Thoracic aorta (tissue), 2 donors: ENCODE data around the gene LPGAT1. TPM values are rescaled to one million over a fixed set of nuclear protein-coding genes. Genes with fewer than 3 reads are reported as not detected.

Experiments
- ATAC-seq: fragments of 150-250 bp; one replicate; pipeline ENCODE4 v1.8.0; 2017; ENCODE audit warnings: low read depth; ENCODE audit not compliant: insufficient number of reproducible peaks, low FRiP score
- DNase-seq: peaks from one replicate; pipeline ENCODE4 v3.0.0-alpha.2; 2020; ENCODE audit warnings: low spot score
- H3K27ac ChIP-seq, 2 donors: fragments of 200-600 bp; sonication (generic); 1 replicate in 1 of 2; 2 replicates in 1 of 2; pipeline ENCODE4 v1.5.1; 2016; ENCODE audit warnings: mild to moderate bottlenecking in 2 of 2, moderate library complexity in 2 of 2
- H3K27me3 ChIP-seq: fragments of 200-600 bp; sonication (generic); replicated peaks from 2 replicates; pipeline ENCODE4 v1.6.0; 2016; ENCODE audit warnings: mild to moderate bottlenecking; ENCODE audit not compliant: insufficient read depth
- H3K36me3 ChIP-seq: fragments of 200-600 bp; sonication (generic); one replicate; pipeline ENCODE4 v1.5.1; 2016
- H3K4me1 ChIP-seq, 2 donors: fragments of 200-600 bp; sonication (generic); 1 replicate in 1 of 2; 2 replicates in 1 of 2; pipeline versions ENCODE4 v1.5.1 to v1.6.0; 2016; ENCODE audit warnings: low read depth in 2 of 2, mild to moderate bottlenecking in 1 of 2; ENCODE audit not compliant: control insufficient read depth in 1 of 2
- H3K4me3 ChIP-seq: fragments of 200-600 bp; sonication (generic); 2 replicates; pipeline ENCODE4 v1.5.1; 2016; ENCODE audit warnings: mild to moderate bottlenecking
- H3K9me3 ChIP-seq: fragments of 200-600 bp; sonication (generic); 2 replicates; pipeline ENCODE4 v1.5.1; 2016
- total RNA-seq, 2 donors: library from RNA; depleted of rRNA; stranded (reverse); fragments of >200 nt; gene quantifications; one replicate each; pipeline versions ENCODE4 v1.1.0 to v1.2.3, GENCODE V29; 2016
- TF ChIP-seq, protein P1 (sequence below): fragments of 200-600 bp; sonication (generic); IDR thresholded peaks from one replicate; pipeline ENCODE4 v1.5.1; 2019; ENCODE audit warnings: antibody characterized with exemption

The LPGAT1 gene
- total RNA-seq, 2 donors from 2014 or later, result 32.5 to 48.0 TPM

DNA sequence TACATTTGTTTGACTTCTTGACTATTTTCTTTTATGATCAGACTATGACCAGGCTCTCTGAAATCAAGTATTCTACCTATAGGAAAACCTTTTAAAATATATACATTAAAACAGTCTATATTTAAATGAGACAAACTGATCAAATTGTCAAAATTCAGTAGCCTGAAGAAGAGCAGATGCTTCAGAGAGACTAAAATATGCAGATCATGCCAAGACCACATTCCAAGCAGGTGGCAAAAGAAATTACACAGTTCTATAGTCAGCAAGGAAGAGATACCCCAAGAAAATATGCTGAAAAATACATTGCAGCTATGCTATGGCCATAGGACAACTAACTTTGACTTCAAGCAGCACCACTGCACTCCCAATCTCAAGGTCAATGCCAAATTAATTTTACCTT lies 3.5 kb downstream of the LPGAT1 start:
- Histone ChIP-seq H3K27me3 (no peaks in the 10 kb centered on the region), H3K9me3 (no peaks in the 10 kb centered on the region), H3K36me3 (no peaks in the 10 kb centered on the region), H3K4me1 (peaks cover 10 to 16% of the 10 kb centered on the region in 2 donors), H3K27ac (no peak overlapping the region), H3K4me3 (no peak overlapping the region)
- ATAC-seq (no peak), DNase-seq (no peak)
- TF ChIP-seq, protein P1, sequence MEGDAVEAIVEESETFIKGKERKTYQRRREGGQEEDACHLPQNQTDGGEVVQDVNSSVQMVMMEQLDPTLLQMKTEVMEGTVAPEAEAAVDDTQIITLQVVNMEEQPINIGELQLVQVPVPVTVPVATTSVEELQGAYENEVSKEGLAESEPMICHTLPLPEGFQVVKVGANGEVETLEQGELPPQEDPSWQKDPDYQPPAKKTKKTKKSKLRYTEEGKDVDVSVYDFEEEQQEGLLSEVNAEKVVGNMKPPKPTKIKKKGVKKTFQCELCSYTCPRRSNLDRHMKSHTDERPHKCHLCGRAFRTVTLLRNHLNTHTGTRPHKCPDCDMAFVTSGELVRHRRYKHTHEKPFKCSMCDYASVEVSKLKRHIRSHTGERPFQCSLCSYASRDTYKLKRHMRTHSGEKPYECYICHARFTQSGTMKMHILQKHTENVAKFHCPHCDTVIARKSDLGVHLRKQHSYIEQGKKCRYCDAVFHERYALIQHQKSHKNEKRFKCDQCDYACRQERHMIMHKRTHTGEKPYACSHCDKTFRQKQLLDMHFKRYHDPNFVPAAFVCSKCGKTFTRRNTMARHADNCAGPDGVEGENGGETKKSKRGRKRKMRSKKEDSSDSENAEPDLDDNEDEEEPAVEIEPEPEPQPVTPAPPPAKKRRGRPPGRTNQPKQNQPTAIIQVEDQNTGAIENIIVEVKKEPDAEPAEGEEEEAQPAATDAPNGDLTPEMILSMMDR, result no peak

DNA sequence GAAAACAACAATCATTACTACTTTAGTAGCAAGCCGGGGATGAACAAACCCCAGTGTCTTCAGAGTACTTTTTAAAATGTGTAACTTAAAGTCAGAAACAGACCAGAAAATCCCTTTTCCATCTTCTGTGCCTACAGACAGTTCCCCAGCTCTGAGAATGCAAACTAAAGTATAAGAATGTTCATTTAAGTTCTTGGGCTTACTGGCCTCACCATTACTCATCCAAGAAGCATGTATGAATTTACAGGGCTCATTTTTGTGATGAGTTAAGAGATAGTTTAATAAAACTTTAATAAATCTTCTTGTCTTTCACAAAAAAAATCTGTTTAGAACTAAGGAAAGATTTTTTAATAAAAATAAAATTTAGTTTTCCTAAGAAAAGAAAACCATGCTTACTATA lies 4.6 kb downstream of the LPGAT1 start:
- Histone ChIP-seq H3K4me1 (peaks cover 10 to 16% of the 10 kb centered on the region in 2 donors), H3K27ac (no peak overlapping the region), H3K9me3 (no peaks in the 10 kb centered on the region), H3K27me3 (no peaks in the 10 kb centered on the region), H3K4me3 (no peak overlapping the region), H3K36me3 (no peaks in the 10 kb centered on the region)
- TF ChIP-seq, protein P1, result no peak
- ATAC-seq (no peak), DNase-seq (no peak)

DNA sequence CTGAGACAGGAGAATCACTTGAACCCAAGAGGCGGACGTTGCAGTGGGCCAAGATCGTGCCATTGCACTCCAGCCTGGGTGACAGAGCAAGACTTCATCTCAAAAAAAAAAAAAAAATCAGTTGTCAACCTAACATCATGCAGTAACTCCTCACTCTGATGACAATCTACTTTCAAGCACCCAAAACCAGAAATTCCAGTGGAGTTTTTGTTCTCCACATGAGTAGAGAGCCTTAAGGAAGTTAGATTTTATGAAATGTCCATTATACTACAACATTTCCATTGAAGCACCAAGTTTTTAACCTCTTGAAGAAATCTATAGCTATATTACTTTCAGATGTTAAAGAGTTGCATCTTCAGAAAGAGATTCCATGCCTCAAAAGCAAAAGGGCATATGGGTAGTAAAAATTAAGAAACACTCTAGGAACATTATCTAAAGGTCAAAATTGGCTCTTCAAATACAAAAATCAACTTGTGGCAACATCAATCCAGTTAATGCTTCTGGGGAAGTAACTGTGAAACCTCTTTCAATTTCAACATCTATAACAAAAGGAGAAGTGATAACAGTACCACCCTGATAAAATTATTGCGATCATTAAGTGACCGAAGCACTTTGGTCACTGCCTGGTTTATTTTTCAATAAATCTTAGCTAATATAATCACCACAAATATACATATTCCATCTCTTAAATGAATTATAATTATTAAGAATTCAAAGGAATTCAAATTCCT lies 7.7 kb downstream of the LPGAT1 start:
- TF ChIP-seq, protein P1, result no peak
- no peaks in the 10 kb centered on the region for H3K36me3 ChIP-seq
- H3K9me3 ChIP-seq, result no peaks in the 10 kb centered on the region
- no peaks in the 10 kb centered on the region for H3K27me3 ChIP-seq
- ATAC-seq (no peak), DNase-seq (no peak)
- no peak overlapping the region for H3K27ac ChIP-seq
- H3K4me1 ChIP-seq, result peaks cover 4% of the 10 kb centered on the region in 2 donors
- H3K4me3 ChIP-seq, result no peak overlapping the region

DNA sequence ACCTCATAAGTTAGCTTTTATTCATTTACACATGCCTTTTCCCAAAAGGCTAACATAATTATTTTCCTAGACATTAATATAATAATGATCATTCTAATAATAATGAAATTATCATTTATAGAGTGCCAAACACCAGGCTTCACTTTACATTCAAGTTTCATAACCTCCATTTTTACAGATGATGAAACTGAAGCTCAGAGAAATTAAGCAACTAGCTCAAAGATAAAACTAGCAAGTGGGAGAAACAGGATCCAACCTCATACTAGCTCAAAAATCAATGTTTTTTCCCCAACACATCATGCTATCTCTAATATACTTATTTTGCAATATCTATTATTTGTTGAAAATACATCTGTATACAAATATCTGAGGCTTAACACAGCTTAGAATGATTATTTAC lies 14.0 kb downstream of the LPGAT1 start:
- Histone ChIP-seq H3K9me3 (no peaks in the 10 kb centered on the region), H3K36me3 (no peaks in the 10 kb centered on the region), H3K4me3 (no peak overlapping the region), H3K27ac (no peak overlapping the region), H3K27me3 (no peaks in the 10 kb centered on the region), H3K4me1 (no peaks in the 10 kb centered on the region)
- TF ChIP-seq, protein P1, result no peak
- ATAC-seq, result no peak
- DNase-seq, result no peak

DNA sequence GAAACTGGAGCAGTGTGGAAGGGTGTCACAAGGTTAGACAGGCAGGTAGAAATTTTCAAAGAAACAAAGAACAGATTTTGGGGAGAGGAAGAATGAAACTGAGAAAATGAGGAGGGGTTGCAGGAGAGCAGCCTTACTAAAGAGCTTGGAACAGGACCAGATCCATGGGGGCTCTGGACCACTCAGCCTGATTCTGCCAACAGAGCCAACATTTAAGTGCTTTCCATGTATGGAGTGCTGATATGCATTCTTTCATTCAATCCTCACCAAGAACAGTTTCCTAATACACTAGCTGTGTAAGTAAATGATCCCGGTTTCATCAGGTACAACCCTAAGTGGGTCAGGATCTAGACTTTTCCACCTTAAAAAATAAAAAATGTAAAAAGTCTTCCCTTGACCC lies 16.2 kb downstream of the LPGAT1 start:
- Histone ChIP-seq H3K4me1 (no peaks in the 10 kb centered on the region), H3K27me3 (no peaks in the 10 kb centered on the region), H3K36me3 (no peaks in the 10 kb centered on the region), H3K4me3 (no peak overlapping the region), H3K27ac (no peak overlapping the region), H3K9me3 (no peaks in the 10 kb centered on the region)
- DNase-seq (no peak), ATAC-seq (no peak)
- TF ChIP-seq, protein P1, result no peak
